Stimulated activated CD4-positive, alpha-beta T cell treated with anti-CD3 and anti-CD28 coated beads, Interleukin-4, amount 100 ng/mL, for 48 hours (primary cell): ENCODE results near the gene B4GALNT3.
"Not testable (repeated sequence)": the region's sequence is repeated elsewhere in the genome, so short reads cannot be mapped to it uniquely, and the experiment has no call there.

ENCODE experiments used
- DNase-seq, 2 donors: peaks; one replicate each; pipeline ENCODE4 v3.0.0-alpha.2; 2020; ENCODE audit warnings: low read depth in 2 of 2

The B4GALNT3 gene

DNA sequence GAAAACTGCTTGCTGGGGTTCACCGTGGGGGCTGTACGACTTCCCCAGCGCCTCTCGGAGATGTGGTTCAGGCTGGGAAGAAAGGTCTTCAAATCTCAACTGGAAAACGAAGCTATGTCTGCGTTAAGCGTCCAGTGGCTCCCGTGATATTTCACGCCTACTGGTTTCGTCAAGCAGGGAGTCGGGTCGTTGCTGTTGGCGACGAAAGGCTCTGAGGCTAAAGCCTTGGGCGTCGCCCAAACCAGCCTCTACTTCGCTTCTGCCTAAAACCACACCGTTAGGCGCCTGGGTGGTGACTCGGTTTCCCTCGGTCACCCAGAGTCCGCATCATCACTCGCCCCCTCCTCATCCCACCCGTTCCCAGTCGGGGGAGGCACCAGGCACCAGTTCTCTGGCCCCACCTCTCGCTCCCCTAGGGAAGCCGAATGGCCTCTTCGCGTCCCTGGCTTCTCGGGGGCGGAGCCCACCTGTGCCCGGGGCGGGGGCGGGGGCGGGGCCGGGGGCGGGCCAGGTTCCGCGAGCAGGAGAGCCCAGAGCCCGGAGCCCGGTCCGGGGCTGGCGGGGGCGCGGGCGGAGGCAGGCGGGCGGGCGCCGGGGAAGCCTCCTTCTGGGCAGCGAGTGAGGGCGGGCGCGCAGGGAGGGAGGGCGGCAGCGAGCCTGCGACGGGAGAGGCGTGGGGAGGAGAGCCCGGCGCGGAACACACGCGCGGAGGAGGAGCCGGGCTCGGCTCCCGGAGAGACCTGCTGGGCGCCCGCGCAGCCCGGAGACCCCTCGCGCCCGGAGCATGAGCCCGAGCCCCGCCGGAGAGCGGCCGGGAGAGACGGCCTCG is at the start of gene B4GALNT3:
Gene B4GALNT3 (plus strand): TSS at position 510 of the 829 bp plus-strand sequence. CDS start 438 bp downstream, outside the sequence.
- peak; percentile 11 to 28 for DNase-seq

GRCh38 chr12:414859-415258 is 44.9 kb upstream of the B4GALNT3 start:
- DNase-seq = no peak

- no peak for DNase-seq
Measured at GRCh38 chr12:418432-418831, 41.3 kb upstream of the B4GALNT3 start.

DNA sequence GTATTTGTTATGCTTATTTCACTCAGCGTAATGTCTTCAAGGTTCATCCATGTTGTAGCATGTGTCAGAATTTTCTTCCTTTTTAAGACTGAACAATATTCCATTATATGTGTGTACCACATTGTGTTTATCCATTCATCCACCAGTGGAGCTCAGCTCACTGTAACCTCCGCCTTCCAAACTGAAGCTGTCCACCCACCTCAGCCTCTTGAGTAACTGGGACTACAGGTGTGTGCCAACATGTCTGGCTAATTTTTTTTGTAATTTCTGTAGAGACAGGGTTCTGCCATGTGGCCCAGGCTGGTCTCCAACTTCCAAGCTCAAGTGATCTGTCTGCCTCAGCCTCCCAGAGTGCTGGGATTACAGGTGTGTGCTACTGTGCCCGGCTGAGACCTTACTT is 37.2 kb upstream of the B4GALNT3 start:
- no peak for DNase-seq

GRCh38 chr12:435737-436136 is 24.0 kb upstream of the B4GALNT3 start:
- DNase-seq = not testable (repeated sequence)

GRCh38 chr12:442235-442884 is 17.4 kb upstream of the B4GALNT3 start:
- peak; percentile 24 to 31 for DNase-seq

- DNase-seq = no peak
Measured at GRCh38 chr12:447141-447540, 12.6 kb upstream of the B4GALNT3 start.

DNA sequence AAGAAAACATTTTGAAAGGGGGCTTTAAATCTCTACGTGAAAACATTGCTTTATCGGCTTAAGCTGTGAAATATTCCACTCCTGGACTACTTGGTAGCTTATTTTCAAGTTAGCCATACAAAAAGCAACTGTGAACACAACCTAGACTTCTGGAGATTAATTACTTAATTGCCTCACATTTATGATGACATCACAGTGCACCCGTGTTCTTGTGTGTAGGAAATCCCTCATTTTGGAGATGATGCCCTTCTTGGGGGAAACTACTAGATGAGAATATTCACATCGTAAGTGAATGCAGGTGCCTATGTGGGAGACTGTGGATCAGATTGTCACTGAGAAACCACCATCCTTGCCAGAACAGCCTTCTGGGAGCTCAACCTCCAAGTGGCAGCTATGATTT is 10.5 kb upstream of the B4GALNT3 start:
- DNase-seq = no peak

GRCh38 chr12:450438-450837 is 9.3 kb upstream of the B4GALNT3 start:
- no peak for DNase-seq

- DNase-seq = peak; percentile 72 to 88
Measured at GRCh38 chr12:452667-453210, 7.0 kb upstream of the B4GALNT3 start.

DNA sequence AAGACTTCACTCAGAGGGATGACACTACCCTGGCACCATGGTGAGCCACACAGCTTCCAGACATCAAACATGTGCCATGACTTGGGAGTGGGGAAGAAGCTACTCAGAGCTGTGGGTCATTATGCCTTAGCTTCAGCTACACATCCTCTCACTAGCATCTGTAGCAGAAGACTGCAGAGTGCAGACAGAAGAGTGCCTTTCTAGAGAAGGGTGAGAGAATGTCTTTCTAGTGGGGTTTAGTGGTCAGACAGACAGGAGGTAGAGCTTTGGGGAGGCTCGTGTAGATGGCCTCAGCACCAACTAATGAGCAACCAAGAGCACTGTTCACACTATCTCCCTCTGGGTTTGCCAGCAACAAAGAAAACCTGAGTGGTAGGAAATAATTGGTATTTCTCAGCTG is 4.9 kb upstream of the B4GALNT3 start:
- no peak for DNase-seq

GRCh38 chr12:455821-456220 is 3.9 kb upstream of the B4GALNT3 start:
- DNase-seq = no peak

GRCh38 chr12:457676-458075 is 2.1 kb upstream of the B4GALNT3 start:
- DNase-seq = no peak

GRCh38 chr12:459050-459429 is 699 bp upstream of the B4GALNT3 start:
- no peak for DNase-seq

DNA sequence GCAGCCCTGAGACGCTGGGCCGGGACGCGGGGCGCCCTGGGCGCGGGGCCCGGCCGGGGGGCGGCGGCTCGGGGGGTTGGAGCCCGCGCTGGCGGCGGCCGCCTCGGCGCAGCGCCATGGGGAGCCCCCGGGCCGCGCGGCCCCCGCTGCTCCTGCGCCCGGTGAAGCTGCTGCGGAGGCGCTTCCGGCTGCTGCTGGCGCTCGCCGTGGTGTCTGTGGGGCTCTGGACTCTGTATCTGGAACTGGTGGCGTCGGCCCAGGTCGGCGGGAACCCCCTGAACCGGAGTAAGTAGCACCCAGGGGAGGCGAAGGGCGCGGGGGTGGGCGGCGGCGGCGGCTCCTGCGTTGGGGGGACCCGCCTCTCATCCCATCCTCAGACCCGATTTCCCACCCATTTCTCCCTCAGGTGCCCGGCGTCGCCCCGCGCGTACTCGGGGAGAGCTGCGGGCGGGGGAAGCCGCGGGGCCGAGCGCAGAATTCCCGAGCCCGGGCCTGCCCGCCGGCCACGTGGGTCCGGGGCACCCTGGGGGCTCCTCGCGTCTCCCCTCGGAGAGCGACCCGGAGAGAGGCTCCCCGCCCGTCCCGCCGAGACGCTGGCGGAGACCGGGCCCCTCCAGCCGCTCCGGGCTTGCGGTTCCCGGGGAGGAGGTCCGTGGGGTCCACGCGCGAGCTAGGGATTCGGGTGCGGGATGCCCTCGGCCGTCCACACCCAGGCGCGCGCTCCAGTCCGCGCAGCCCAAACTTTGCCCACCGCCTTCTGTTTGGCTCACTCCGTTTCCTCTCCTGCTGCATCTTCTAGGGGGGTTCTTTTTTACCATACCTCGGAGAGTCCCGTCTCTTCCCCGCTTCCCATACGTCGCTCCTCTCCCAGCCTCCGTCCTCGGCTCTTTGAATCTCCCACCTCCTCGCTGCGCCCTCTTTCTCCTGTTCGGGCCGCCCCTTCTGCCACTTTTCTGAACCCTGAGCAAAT is 807 bp downstream of the B4GALNT3 start:
- peak; percentile 16 to 17 for DNase-seq

DNA sequence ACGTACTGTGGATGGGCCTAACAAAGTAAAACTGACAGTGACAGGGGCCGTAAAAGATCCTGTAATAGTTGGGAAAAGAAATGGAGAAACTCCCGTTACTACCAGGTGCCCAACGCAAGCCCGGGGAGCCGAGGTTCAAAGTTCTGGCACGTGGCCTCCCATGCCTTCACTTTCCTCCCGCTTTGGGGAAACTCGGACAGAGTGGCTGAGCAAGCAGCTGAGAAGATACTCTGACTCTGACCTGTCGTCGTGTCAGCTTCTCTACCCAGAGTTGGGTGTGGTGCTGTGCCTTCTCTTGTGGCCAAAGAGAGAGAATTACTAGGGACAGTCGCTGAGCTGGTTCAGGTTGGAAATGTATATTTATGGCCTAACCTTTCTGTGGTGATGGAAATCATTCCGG is 1.7 kb downstream of the B4GALNT3 start:
- DNase-seq = no peak

DNA sequence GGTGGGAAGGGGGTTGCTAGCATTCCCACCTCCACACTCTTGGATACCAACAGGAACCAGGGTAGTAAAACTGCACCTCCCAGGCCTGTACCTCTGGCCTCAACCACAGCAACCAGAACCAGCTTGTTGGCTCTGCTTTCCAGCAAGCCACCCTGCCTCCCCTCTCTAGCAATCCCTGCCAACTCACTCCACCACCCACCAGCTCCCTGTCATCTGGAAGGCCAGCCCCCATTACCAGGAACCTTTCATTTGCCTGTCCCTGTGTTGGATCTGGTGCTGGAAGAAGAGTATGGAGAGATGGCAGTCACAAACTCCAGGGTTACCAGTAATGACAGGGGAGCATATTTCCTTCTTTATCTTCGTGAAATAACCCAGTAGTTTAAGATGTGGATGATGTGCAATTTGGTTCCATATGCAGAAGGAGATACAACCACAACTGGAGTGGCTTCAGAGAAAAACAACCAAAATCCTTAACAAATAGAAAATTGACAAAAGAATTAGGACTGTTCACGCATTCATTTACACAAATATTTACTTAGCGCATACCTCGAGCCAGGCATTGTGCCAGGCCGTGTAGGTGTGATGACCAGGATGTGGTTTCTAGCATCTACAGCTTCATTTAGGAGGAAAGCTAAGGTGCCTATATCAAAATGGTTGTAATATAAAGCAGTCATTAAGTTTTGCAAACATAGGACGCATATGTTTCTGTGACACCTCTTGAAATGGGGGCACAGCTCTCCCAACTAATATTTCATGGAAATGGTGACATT is 3.4 kb downstream of the B4GALNT3 start:
- no peak for DNase-seq

DNA sequence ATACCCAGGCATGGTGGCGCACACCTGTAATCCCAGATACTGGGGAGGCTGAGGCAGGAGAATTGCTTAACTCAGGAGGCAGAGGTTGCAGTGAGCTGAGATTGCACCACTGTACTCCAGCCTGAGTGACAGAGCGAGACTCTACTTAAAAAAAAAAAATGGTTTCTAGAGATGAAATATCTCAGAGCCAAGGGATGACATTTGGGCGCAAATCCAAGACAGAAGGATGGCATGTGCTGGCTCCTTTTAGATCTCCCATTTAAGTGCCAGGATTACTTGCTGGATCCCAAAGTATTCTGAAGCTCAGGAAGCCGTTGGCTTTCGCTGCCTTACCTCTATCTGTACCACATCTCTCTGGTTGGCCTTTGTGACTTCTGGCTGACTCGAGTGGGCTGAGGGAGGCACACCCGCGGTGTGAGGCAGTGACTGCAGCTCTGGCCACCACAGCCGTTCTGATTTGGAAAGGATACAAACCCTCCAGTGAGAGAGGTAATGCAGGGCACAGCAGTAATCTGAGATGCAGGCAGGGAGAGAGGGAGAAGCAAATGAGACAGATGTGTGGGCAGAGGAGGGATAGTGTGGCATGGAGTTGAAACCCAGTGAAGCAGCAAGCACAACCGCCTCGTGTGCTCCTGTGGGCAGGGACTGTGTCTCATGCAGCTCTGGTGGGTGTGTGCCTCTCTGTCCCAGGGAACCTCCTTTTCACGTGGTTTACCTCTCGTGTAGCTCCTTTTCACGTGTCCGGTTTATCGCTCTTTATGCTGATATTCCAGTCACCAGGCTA is 4.9 kb downstream of the B4GALNT3 start:
- DNase-seq = no peak

DNA sequence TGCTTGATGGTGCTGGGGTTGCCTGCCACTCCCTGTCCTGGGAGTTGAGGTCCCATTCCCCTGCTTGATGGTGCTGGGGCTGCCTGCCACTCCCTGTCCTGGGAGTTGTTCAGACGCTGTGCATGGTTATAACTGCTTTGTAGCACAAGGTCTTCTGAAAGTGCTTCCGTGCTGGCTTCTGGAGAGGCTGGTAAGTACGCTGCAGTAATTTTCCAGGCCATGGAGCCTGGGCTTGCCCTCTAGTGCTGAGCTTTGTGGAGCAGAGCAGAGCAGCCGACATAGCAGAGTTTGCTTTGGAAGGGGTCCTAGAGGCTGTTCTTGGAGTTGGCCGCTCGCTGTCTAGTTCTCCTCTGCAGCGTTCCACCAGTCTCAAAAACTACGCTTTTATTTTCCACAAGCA is 6.3 kb downstream of the B4GALNT3 start:
- DNase-seq = no peak

DNA sequence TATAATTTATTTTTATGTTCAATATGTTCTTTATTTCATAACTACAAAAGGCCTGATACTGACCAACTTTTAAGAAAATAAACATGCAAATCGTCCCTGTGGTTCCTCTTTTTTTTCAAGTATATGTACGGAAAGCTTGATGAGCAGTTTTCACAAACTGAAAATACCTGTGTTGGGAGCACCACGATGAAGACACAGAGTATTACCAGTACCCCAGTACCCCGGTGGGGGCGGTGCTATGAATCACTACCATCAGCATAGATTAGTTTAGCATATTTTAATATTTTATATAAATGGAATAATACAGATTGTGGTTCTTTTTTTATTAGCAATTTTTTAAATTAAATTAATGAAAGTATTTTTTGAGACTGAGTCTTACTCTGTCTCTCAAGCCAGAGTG is 7.0 kb downstream of the B4GALNT3 start:
- DNase-seq = no peak
